Activated CD4-positive, alpha-beta T cell treated with anti-CD3 and anti-CD28 coated beads, Interleukin-2, amount 10 ng/mL, durations not matched to agents 7 days and 5 days (primary cell): ENCODE measurements around the gene MEIOSIN. TPM values are rescaled to one million over a fixed set of nuclear protein-coding genes. Genes with fewer than 3 reads are reported as not detected.

Experiments used
- CTCF ChIA-PET: fragments of 350-600 bp; sonication (Branson Sonifier 250); formaldehyde crosslinking; loops from one replicate; lab custom pipeline; 2021; ENCODE audit warnings: antibody characterized with exemption; lab: Charles Lee
- POLR2A ChIA-PET: fragments of 350-600 bp; sonication (Branson Sonifier 250); formaldehyde crosslinking; loops from one replicate; lab custom pipeline; 2021; ENCODE audit warnings: antibody characterized with exemption; lab: Charles Lee
- DNase-seq: peaks from one replicate; pipeline ENCODE4 v3.0.0-alpha.2; 2020
- H3K27ac Mint-ChIP-seq: one replicate; pipeline ENCODE4 v1.8.0; 2021; ENCODE audit warnings: mild to moderate bottlenecking, moderate library complexity, mixed read lengths
- H3K27me3 Mint-ChIP-seq: one replicate; pipeline ENCODE4 v1.8.0; 2021; ENCODE audit warnings: mixed read lengths
- H3K36me3 Mint-ChIP-seq: one replicate; pipeline ENCODE4 v1.8.0; 2021; ENCODE audit warnings: low read depth, mixed read lengths
- H3K4me1 Mint-ChIP-seq: one replicate; pipeline ENCODE4 v1.8.0; 2021; ENCODE audit warnings: mixed read lengths
- H3K4me3 Mint-ChIP-seq: one replicate; pipeline ENCODE4 v1.8.0; 2021; ENCODE audit warnings: mild to moderate bottlenecking, moderate library complexity, mixed read lengths
- H3K9me3 Mint-ChIP-seq: one replicate; pipeline ENCODE4 v1.8.0; 2021; ENCODE audit warnings: mixed read lengths
- total RNA-seq, 2 experiments: library from RNA; stranded (reverse); gene quantifications; one replicate each; pipeline ENCODE4 v1.2.3, GENCODE V29; 2021

MEIOSIN gene
- total RNA-seq, 2 experiments from 2014 or later, result not detected

DNA sequence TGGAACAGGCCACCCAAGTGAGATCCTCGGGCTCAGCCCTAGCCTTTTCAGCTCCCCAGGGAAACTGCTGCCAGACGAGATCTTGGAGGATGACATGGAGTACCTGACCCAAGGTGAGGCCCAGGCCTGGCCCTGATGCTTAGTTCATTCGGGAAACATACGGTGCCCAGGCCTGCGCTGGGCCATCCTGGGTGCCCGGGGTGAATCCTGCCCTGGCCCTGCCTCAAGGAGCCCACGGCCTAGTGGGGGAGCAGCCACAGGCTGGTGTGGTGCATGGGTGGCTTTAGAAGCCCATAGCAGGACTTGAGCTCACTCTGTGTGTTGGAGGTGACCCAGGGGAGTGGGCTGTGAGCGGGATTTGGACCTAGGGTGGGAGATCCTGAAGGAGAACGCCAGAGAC, 25.7 kb downstream of the MEIOSIN start:
- ChIA-PET POLR2A (no interaction called here), CTCF (interaction anchor here (0.7 to 2.1 kb wide), 2 partner anchors 10 to 11 kb away, joined by 3 to 11 read pairs; partner anchors contain the start of gene SIX5)
- Mint-ChIP-seq H3K4me3 (no peak overlapping the region), H3K27me3 (peaks cover 3% of the 10 kb centered on the region), H3K9me3 (no peaks in the 10 kb centered on the region), H3K4me1 (no peaks in the 10 kb centered on the region), H3K36me3 (no peaks in the 10 kb centered on the region), H3K27ac (no peak overlapping the region)
- no peak for DNase-seq

GRCh38 chr19:45761714-45762113, 28.5 kb downstream of the MEIOSIN start:
- DNase-seq, result no peak
- POLR2A ChIA-PET, result no interaction called here
- no peaks in the 10 kb centered on the region for H3K4me1 Mint-ChIP-seq
- H3K36me3 Mint-ChIP-seq, result no peaks in the 10 kb centered on the region
- no peaks in the 10 kb centered on the region for H3K9me3 Mint-ChIP-seq
- H3K27me3 Mint-ChIP-seq, result peaks cover 3% of the 10 kb centered on the region
- CTCF ChIA-PET, result interaction anchor here (2.4 kb wide), 1 partner anchor 8 kb away, joined by 12 read pairs; the partner anchor contains the start of gene SIX5
- H3K27ac Mint-ChIP-seq, result no peak overlapping the region
- no peak overlapping the region for H3K4me3 Mint-ChIP-seq

- ChIA-PET CTCF (interaction anchor here (1.0 kb wide), 1 partner anchor 9 kb away, joined by 4 read pairs; no protein-coding TSS in a partner anchor), POLR2A (no interaction called here)
- H3K27ac Mint-ChIP-seq, result no peak overlapping the region
- H3K9me3 Mint-ChIP-seq, result no peaks in the 10 kb centered on the region
- no peak for DNase-seq
- H3K36me3 Mint-ChIP-seq, result no peaks in the 10 kb centered on the region
- H3K27me3 Mint-ChIP-seq, result peaks cover 7% of the 10 kb centered on the region
- H3K4me3 Mint-ChIP-seq, result no peak overlapping the region
- peaks cover 2% of the 10 kb centered on the region for H3K4me1 Mint-ChIP-seq
Measured at GRCh38 chr19:45762870-45763631, 29.8 kb downstream of the MEIOSIN start.

GRCh38 chr19:45763691-45764294, 30.6 kb downstream of the MEIOSIN start:
- Mint-ChIP-seq H3K9me3 (no peaks in the 10 kb centered on the region), H3K4me1 (peaks cover 3% of the 10 kb centered on the region), H3K36me3 (no peaks in the 10 kb centered on the region), H3K27ac (no peak overlapping the region), H3K4me3 (no peak overlapping the region), H3K27me3 (peaks cover 8% of the 10 kb centered on the region)
- ChIA-PET CTCF (interaction anchor here (1.0 kb wide), 1 partner anchor 10 kb away, joined by 4 read pairs; no protein-coding TSS in a partner anchor), POLR2A (no interaction called here)
- no peak for DNase-seq

- ChIA-PET POLR2A (no interaction called here), CTCF (interaction anchor here (1.5 kb wide), 1 partner anchor 15 kb away, joined by 3 read pairs; no protein-coding TSS in a partner anchor)
- peaks cover 10% of the 10 kb centered on the region for H3K27me3 Mint-ChIP-seq
- H3K36me3 Mint-ChIP-seq, result no peaks in the 10 kb centered on the region
- DNase-seq, result no peak
- H3K4me1 Mint-ChIP-seq, result peaks cover 5% of the 10 kb centered on the region
- H3K27ac Mint-ChIP-seq, result no peak overlapping the region
- no peak overlapping the region for H3K4me3 Mint-ChIP-seq
- no peaks in the 10 kb centered on the region for H3K9me3 Mint-ChIP-seq
Measured at GRCh38 chr19:45764475-45764874, 31.2 kb downstream of the MEIOSIN start.

DNA sequence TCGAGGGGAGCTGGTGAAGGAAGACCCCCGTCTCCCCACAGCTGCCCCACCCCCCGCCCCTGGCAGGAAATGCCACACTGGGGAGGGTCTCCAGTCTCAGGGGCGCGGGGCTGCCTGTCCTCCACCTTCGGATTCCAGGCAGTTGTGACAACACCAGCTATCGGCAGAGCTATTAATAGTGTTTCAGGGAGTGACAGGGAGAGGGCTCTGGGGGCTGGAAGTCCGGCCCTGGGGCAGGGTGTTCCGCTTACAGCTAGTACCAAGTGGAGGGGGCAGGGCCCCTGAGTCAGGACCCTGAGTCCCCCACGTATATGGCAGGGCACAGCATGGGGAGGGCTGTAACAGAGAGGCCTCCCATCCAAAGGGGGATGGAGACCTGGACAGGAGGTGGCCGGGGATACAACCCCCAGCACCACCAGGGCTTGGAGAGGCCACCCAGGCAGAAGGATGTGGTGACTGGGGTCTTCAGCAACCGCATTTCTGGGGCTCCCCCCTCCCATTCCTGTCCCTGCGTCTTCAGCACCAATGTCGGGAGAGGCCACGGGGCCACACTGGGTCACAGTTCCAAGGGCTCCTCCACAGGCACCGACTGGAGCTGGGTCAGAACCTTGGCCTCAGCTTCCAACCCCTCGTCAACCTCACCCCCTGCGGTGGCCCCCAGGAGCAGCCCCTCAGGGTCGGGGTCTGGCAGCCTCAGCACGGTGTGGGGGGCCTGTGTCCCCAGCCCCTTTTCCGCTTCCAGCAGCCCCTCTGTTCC, 31.9 kb downstream of the MEIOSIN start:
- CTCF ChIA-PET, result interaction anchor here (1.5 kb wide), 1 partner anchor 14 kb away, joined by 3 read pairs; no protein-coding TSS in a partner anchor
- Mint-ChIP-seq H3K27ac (no peak overlapping the region), H3K4me1 (peaks cover 11% of the 10 kb centered on the region), H3K9me3 (no peaks in the 10 kb centered on the region), H3K36me3 (no peaks in the 10 kb centered on the region), H3K4me3 (no peak overlapping the region), H3K27me3 (peaks cover 10% of the 10 kb centered on the region)
- DNase-seq, result no peak
- POLR2A ChIA-PET, result no interaction called here

DNA sequence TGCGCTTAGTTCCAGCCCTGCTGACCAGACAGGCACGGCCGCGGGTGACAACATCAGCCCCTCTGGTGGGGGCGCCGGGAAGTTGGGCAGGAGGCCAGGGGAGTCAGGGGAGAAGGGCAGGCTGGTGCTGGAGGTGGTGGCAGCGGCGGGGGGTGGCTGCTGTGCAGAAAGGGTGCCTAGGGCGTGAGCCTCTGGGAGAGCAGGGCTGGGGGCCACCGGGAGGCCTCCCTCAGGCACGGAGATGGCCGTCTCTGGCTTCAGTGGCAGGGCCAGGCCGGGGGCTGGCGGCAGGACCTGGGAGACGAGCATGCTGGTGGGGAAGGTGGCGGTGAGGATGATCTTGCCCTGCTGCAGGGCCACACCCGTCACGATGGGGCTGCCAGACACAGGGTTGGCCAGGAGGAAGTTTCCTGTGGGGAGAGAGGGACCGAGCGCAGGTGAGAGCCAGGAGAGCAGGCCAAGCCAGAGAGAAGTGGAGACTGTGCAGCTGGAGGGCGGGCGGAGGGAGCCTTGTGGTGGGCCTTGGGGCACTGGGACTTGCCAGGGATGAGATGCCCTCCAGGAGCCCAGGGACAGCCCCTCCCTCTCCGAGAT, 32.6 kb downstream of the MEIOSIN start:
- ChIA-PET CTCF (interaction anchor here (1.5 kb wide), 1 partner anchor 13 kb away, joined by 3 read pairs; no protein-coding TSS in a partner anchor), POLR2A (no interaction called here)
- Mint-ChIP-seq H3K36me3 (no peaks in the 10 kb centered on the region), H3K4me1 (peaks cover 16% of the 10 kb centered on the region), H3K27ac (no peak overlapping the region), H3K27me3 (peaks cover 10% of the 10 kb centered on the region), H3K9me3 (no peaks in the 10 kb centered on the region), H3K4me3 (no peak overlapping the region)
- no peak for DNase-seq

GRCh38 chr19:45766296-45766868, 33.1 kb downstream of the MEIOSIN start:
- POLR2A ChIA-PET, result no interaction called here
- Mint-ChIP-seq H3K27ac (no peak overlapping the region), H3K36me3 (no peaks in the 10 kb centered on the region), H3K4me3 (no peak overlapping the region), H3K4me1 (peaks cover 20% of the 10 kb centered on the region), H3K27me3 (peaks cover 10% of the 10 kb centered on the region), H3K9me3 (no peaks in the 10 kb centered on the region)
- CTCF ChIA-PET, result interaction anchor here (1.2 kb wide), 1 partner anchor 51 kb away, joined by 3 read pairs; no protein-coding TSS in a partner anchor
- DNase-seq, result no peak

GRCh38 chr19:45766869-45767346, 33.7 kb downstream of the MEIOSIN start:
- POLR2A ChIA-PET, result no interaction called here
- Mint-ChIP-seq H3K4me3 (no peak overlapping the region), H3K9me3 (no peaks in the 10 kb centered on the region), H3K27me3 (peaks cover 11% of the 10 kb centered on the region), H3K4me1 (peaks cover 20% of the 10 kb centered on the region), H3K36me3 (no peaks in the 10 kb centered on the region), H3K27ac (no peak overlapping the region)
- CTCF ChIA-PET, result interaction anchor here (0.6 to 1.2 kb wide), 3 partner anchors 28 to 51 kb away, joined by 3 to 4 read pairs (median 3); no protein-coding TSS in a partner anchor
- no peak for DNase-seq

- no peak overlapping the region for H3K4me3 Mint-ChIP-seq
- CTCF ChIA-PET, result interaction anchor here (0.6 to 1.2 kb wide), 4 partner anchors 28 to 77 kb away, joined by 3 to 4 read pairs (median 3); no protein-coding TSS in a partner anchor
- POLR2A ChIA-PET, result no interaction called here
- no peak for DNase-seq
- peaks cover 16% of the 10 kb centered on the region for H3K27me3 Mint-ChIP-seq
- H3K9me3 Mint-ChIP-seq, result no peaks in the 10 kb centered on the region
- H3K36me3 Mint-ChIP-seq, result no peaks in the 10 kb centered on the region
- H3K4me1 Mint-ChIP-seq, result peaks cover 21% of the 10 kb centered on the region
- H3K27ac Mint-ChIP-seq, result no peak overlapping the region
Measured at GRCh38 chr19:45767410-45767880, 34.2 kb downstream of the MEIOSIN start.

GRCh38 chr19:45767881-45768654, 34.8 kb downstream of the MEIOSIN start:
- CTCF ChIA-PET, result interaction anchor here (0.6 to 3.2 kb wide), 15 partner anchors 10 to 135 kb away, joined by 3 to 45 read pairs (median 7); partner anchors contain the start of genes DMWD and FBXO46
- Mint-ChIP-seq H3K36me3 (no peaks in the 10 kb centered on the region), H3K27ac (no peak overlapping the region), H3K4me3 (peak overlapping the region; percentile 40), H3K4me1 (peaks cover 21% of the 10 kb centered on the region), H3K9me3 (no peaks in the 10 kb centered on the region), H3K27me3 (peaks cover 16% of the 10 kb centered on the region)
- POLR2A ChIA-PET, result interaction anchor here (1.2 to 1.3 kb wide), 2 partner anchors 31 to 51 kb away, joined by 4 read pairs; no protein-coding TSS in a partner anchor
- DNase-seq, result no peak
